OCI-LY1 (cell line): ENCODE measurements around the gene CCDC187.

Experiments
- H2AFZ ChIP-seq: fragments of 200-600 bp; sonication (generic), shearing (Covaris generic); 2 replicates; pipeline ENCODE4 v1.6.0; 2014; ENCODE audit warnings: antibody characterized with exemption, mild to moderate bottlenecking, low read length
- H3F3A ChIP-seq: fragments of 200-600 bp; sonication (generic), shearing (Covaris generic); 2 replicates; pipeline ENCODE4 v1.6.0; 2014; ENCODE audit warnings: mild to moderate bottlenecking, antibody characterized with exemption, low read length, moderate library complexity; ENCODE audit not compliant: insufficient read depth
- H3K27ac ChIP-seq: fragments of 200-600 bp; sonication (generic); 2 replicates; pipeline ENCODE4 v1.5.1; 2014; ENCODE audit warnings: low read length, mixed run types, mild to moderate bottlenecking, low read depth; ENCODE audit not compliant: poor library complexity, severe bottlenecking
- H3K27me3 ChIP-seq: fragments of 200-600 bp; sonication (generic); 2 replicates; pipeline ENCODE4 v1.6.0; 2014; ENCODE audit warnings: antibody characterized with exemption, mild to moderate bottlenecking, low read length, moderate library complexity; ENCODE audit not compliant: insufficient read depth
- H3K36me3 ChIP-seq: fragments of 200-600 bp; sonication (generic); 2 replicates; pipeline ENCODE4 v1.6.1; 2014; ENCODE audit warnings: mild to moderate bottlenecking, antibody characterized with exemption, low read length, moderate library complexity, mixed read lengths; ENCODE audit not compliant: insufficient read depth
- H3K4me1 ChIP-seq: fragments of 200-600 bp; sonication (generic); 2 replicates; pipeline ENCODE4 v1.5.1; 2014; ENCODE audit warnings: mild to moderate bottlenecking, low read length, moderate library complexity; ENCODE audit not compliant: insufficient read depth, severe bottlenecking
- H3K4me2 ChIP-seq: fragments of 200-600 bp; sonication (generic), shearing (Covaris generic); 2 replicates; pipeline ENCODE4 v1.6.1; 2014; ENCODE audit warnings: low read length
- H3K4me3 ChIP-seq: fragments of 200-600 bp; sonication (generic); 2 replicates; pipeline ENCODE4 v1.5.1; 2014; ENCODE audit warnings: low read length, low read depth, mild to moderate bottlenecking, mixed read lengths; ENCODE audit not compliant: poor library complexity, severe bottlenecking
- H3K79me2 ChIP-seq: fragments of 200-600 bp; shearing (Covaris generic); 2 replicates; pipeline ENCODE4 v1.6.1; 2016; ENCODE audit warnings: mixed run types, low read length, mixed read lengths; ENCODE audit not compliant: insufficient read depth
- H3K9ac ChIP-seq: fragments of 200-600 bp; sonication (generic), shearing (Covaris generic); 2 replicates; pipeline ENCODE4 v1.6.1; 2014; ENCODE audit warnings: mild to moderate bottlenecking, low read length, mixed read lengths
- H3K9me2 ChIP-seq: fragments of 200-600 bp; sonication (generic), shearing (Covaris generic); 2 replicates; pipeline ENCODE4 v1.6.1; 2014; ENCODE audit warnings: low read depth, mild to moderate bottlenecking, low read length, mixed read lengths
- H3K9me3 ChIP-seq: fragments of 200-600 bp; shearing (Covaris generic); 2 replicates; pipeline ENCODE4 v1.6.1; 2014; ENCODE audit warnings: low read length, mixed read lengths
- H4K20me1 ChIP-seq: fragments of 200-600 bp; sonication (generic), shearing (Covaris generic); 2 replicates; pipeline ENCODE4 v1.6.0; 2016; ENCODE audit warnings: mild to moderate bottlenecking, low read length; ENCODE audit not compliant: insufficient read depth
- EZH2 ChIP-seq: fragments of 200-600 bp; sonication (generic), shearing (Covaris generic); IDR thresholded peaks from 2 replicates; pipeline ENCODE4 v1.8.0; 2017; ENCODE audit warnings: borderline replicate concordance, mixed run types, mild to moderate bottlenecking, antibody characterized with exemption, low read length, moderate library complexity, mixed read lengths
- TF ChIP-seq, protein P1 (sequence below): fragments of 200-600 bp; sonication (generic), shearing (Covaris generic); IDR thresholded peaks from 2 replicates; pipeline ENCODE4 v1.5.1; 2017; ENCODE audit warnings: mild to moderate bottlenecking, antibody characterized with exemption, low read length, moderate library complexity, mixed read lengths

CCDC187 gene

GRCh38 chr9:136282272-136282861 lies 21.5 kb downstream of the CCDC187 start:
- Histone ChIP-seq H3K36me3 (no peaks in the 10 kb centered on the region), H3K9ac (no peak overlapping the region), H3K4me1 (peaks cover 3% of the 10 kb centered on the region), H3K9me2 (no peaks in the 10 kb centered on the region), H3K27me3 (peaks cover 26% of the 10 kb centered on the region; the same call in 1 of the 2 replicates), H3K79me2 (no peaks in the 10 kb centered on the region), H3K4me2 (no peak overlapping the region), H3K4me3 (no peak overlapping the region), H2AFZ (no peak overlapping the region), H4K20me1 (no peaks in the 10 kb centered on the region), H3K27ac (no peak overlapping the region), H3K9me3 (no peaks in the 10 kb centered on the region), H3F3A (no peaks in the 10 kb centered on the region)
- no peak for TF ChIP-seq EZH2

DNA sequence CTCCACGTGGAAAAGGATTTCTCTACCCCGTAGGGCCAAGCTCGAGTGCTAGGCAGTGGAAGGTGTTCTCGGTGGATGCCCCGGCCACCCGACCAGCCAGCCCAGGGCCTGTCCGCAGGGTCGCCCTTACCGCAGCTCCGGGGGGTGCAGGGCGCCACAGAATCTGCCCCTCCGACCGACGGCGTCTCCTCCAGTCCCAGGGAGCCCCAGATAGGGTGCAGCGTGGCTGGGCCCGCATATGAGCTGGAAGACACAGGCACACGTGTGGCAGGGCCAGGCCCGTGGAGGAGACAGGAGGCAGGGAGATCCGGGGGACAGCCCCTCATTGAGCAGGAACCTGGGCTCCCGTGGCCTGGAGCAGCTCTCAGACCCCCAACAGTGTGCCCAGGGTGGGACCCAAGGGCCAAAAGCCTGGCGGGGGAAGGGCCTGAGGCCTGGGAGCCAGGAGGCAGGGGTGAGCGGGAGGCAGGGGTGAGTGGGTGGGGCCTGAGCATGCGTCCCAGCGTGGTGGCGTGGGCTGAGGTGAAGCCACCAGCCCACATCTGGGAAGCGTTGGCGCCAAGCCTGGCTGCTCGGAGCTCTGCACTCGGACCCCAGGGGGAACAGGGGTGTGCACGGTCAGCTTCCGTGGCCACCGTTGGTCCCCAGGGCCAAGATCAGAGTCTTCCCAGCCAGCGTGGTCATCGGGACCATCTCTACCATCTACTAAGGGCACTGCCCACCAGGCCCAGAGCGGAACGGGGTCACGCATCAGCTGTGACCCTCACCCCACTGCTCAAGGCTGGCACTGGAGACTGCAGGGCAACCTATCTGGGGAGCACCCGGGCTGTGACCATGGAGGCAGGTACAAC lies 22.2 kb downstream of the CCDC187 start:
- H3K4me3 ChIP-seq: no peak overlapping the region
- no peak overlapping the region for H3K9ac ChIP-seq
- H3K4me1 ChIP-seq: peaks cover 3% of the 10 kb centered on the region
- no peaks in the 10 kb centered on the region for H3F3A ChIP-seq
- no peaks in the 10 kb centered on the region for H3K9me2 ChIP-seq
- H3K79me2 ChIP-seq: no peaks in the 10 kb centered on the region
- no peak overlapping the region for H3K27ac ChIP-seq
- H2AFZ ChIP-seq: no peak overlapping the region
- H3K27me3 ChIP-seq: peaks cover 26% of the 10 kb centered on the region; the same call in 1 of the 2 replicates
- no peaks in the 10 kb centered on the region for H3K9me3 ChIP-seq
- H3K36me3 ChIP-seq: no peaks in the 10 kb centered on the region
- no peaks in the 10 kb centered on the region for H4K20me1 ChIP-seq
- H3K4me2 ChIP-seq: no peak overlapping the region
- no peak for TF ChIP-seq EZH2
- TF ChIP-seq, protein P1, sequence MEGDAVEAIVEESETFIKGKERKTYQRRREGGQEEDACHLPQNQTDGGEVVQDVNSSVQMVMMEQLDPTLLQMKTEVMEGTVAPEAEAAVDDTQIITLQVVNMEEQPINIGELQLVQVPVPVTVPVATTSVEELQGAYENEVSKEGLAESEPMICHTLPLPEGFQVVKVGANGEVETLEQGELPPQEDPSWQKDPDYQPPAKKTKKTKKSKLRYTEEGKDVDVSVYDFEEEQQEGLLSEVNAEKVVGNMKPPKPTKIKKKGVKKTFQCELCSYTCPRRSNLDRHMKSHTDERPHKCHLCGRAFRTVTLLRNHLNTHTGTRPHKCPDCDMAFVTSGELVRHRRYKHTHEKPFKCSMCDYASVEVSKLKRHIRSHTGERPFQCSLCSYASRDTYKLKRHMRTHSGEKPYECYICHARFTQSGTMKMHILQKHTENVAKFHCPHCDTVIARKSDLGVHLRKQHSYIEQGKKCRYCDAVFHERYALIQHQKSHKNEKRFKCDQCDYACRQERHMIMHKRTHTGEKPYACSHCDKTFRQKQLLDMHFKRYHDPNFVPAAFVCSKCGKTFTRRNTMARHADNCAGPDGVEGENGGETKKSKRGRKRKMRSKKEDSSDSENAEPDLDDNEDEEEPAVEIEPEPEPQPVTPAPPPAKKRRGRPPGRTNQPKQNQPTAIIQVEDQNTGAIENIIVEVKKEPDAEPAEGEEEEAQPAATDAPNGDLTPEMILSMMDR: no peak

DNA sequence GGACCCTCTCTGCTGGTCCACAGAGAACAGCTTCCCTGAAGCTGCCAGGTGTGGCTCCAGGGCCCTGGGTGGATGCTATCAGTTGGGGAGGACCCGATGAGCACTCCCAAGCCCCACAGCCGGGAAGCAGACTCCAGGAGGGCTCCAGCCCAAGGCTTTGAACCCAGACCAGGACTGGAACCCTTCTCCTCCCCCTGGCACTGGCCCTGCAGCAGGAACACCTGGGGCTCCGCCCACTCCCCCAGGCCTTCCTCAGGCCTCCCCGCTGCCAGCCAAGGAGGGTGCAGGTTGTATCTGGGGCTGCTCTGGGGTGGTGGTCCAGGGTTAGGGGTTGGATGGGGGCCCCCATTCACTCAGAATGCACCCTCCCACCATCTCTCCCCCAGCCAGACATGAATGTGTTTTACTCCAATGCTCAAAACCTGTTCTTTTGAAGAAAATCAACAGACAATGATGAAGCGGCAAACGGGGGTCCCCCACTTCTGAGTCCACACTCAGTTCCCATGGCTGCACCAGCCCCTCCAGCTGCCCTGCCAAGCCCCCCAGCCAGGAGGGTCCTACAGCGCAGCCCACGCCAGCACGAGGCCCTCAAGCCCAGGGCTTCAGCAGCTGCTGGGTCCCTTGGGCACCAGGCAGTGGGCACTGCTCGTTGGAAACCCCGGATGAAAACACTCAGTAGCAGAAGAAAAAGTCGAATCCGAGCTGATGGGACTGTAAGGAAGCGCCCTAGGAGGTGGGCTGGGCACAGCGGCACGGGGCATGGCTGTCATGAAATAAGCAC lies 23.2 kb downstream of the CCDC187 start:
- H3K27ac ChIP-seq: no peak overlapping the region
- no peak for TF ChIP-seq EZH2
- TF ChIP-seq, protein P1: no peak
- H3K4me3 ChIP-seq: no peak overlapping the region
- H3K27me3 ChIP-seq: peaks cover 19% of the 10 kb centered on the region; the same call in 1 of the 2 replicates
- H2AFZ ChIP-seq: no peak overlapping the region
- no peaks in the 10 kb centered on the region for H3F3A ChIP-seq
- H3K9me3 ChIP-seq: no peaks in the 10 kb centered on the region
- H3K9me2 ChIP-seq: no peaks in the 10 kb centered on the region
- no peak overlapping the region for H3K4me2 ChIP-seq
- H3K79me2 ChIP-seq: no peaks in the 10 kb centered on the region
- peaks cover 3% of the 10 kb centered on the region for H3K4me1 ChIP-seq
- no peaks in the 10 kb centered on the region for H4K20me1 ChIP-seq
- H3K9ac ChIP-seq: no peak overlapping the region
- no peaks in the 10 kb centered on the region for H3K36me3 ChIP-seq
